Hepatocyte (in vitro differentiated cells): ENCODE data around the gene GALNT18. TPM values are rescaled to one million over a fixed set of nuclear protein-coding genes. Genes with fewer than 3 reads are reported as not detected.

Experiments
- DNase-seq: peaks from one replicate; pipeline ENCODE4 v3.0.0-alpha.2; 2016; ENCODE audit warnings: low spot score
- H2AFZ ChIP-seq: fragments of 200-600 bp; sonication (generic); 2 replicates; pipeline ENCODE4 v1.6.0; 2016; ENCODE audit warnings: antibody characterized with exemption, mild to moderate bottlenecking
- H3K27ac ChIP-seq: fragments of 200-600 bp; sonication (generic); 2 replicates; pipeline ENCODE4 v1.5.1; 2016; ENCODE audit warnings: mild to moderate bottlenecking
- H3K27me3 ChIP-seq: fragments of 200-600 bp; sonication (generic); 2 replicates; pipeline ENCODE4 v1.6.1; 2016
- H3K36me3 ChIP-seq: fragments of 200-600 bp; sonication (generic); replicated peaks from 2 replicates; pipeline ENCODE4 v1.5.1; 2016; ENCODE audit warnings: low read depth; ENCODE audit not compliant: insufficient read depth
- H3K4me1 ChIP-seq: fragments of 200-600 bp; sonication (generic); 2 replicates; pipeline ENCODE4 v1.5.1; 2016; ENCODE audit warnings: mild to moderate bottlenecking, moderate library complexity; ENCODE audit not compliant: insufficient read depth
- H3K4me2 ChIP-seq: fragments of 200-600 bp; sonication (generic); 2 replicates; pipeline ENCODE4 v1.6.0; 2016
- H3K4me3 ChIP-seq: fragments of 200-600 bp; sonication (generic); 2 replicates; pipeline ENCODE4 v1.5.1; 2016; ENCODE audit warnings: mild to moderate bottlenecking
- H3K79me2 ChIP-seq: fragments of 200-600 bp; sonication (generic); 2 replicates; pipeline ENCODE4 v1.6.0; 2017; ENCODE audit warnings: mild to moderate bottlenecking
- H3K9me2 ChIP-seq: fragments of 200-600 bp; sonication (generic); replicated peaks from 2 replicates; pipeline ENCODE4 v1.6.0; 2017; ENCODE audit warnings: mild to moderate bottlenecking; ENCODE audit not compliant: insufficient read depth
- H3K9me3 ChIP-seq: fragments of 200-600 bp; sonication (generic); 2 replicates; pipeline ENCODE4 v1.5.1; 2016; ENCODE audit warnings: low read depth, mild to moderate bottlenecking
- H4K20me1 ChIP-seq: fragments of 200-600 bp; sonication (generic); 2 replicates; pipeline ENCODE4 v1.6.0; 2016; ENCODE audit warnings: mild to moderate bottlenecking; ENCODE audit not compliant: insufficient read depth, poor library complexity, severe bottlenecking
- CTCF ChIP-seq: fragments of 200-600 bp; sonication (generic); IDR thresholded peaks from 2 replicates; pipeline ENCODE4 v1.5.1; 2016; ENCODE audit warnings: antibody characterized with exemption, mild to moderate bottlenecking; ENCODE audit not compliant: poor library complexity
- EZH2 ChIP-seq: fragments of 200-600 bp; sonication (generic); IDR thresholded peaks from 2 replicates; pipeline ENCODE4 v1.6.1; 2016; ENCODE audit warnings: antibody characterized with exemption, mild to moderate bottlenecking, borderline replicate concordance
- EZH2phosphoT487 ChIP-seq: fragments of 200-600 bp; sonication (generic); IDR thresholded peaks from one replicate; pipeline ENCODE4 v1.6.1; 2018; ENCODE audit warnings: antibody characterized with exemption, mild to moderate bottlenecking, low read depth, moderate library complexity; ENCODE audit not compliant: unreplicated experiment, severe bottlenecking
- WGBS: methylation state at CpG from one replicate; pipeline ENCODE4 v1.1.6; 2016; ENCODE audit warnings: low lambda C conversion rate; ENCODE audit errors: missing lambda C conversion rate; 5-methylcytosine and 5-hydroxymethylcytosine counted together
- polyA plus RNA-seq: library from polyadenylated mRNA; unstranded; fragments of >200 nt; fragmentation: Nextera tagmentation; extraction: Ambion mirVana; gene quantifications from 2 replicates; pipeline ENCODE4 v1.2.1, GENCODE V29; 2016
- total RNA-seq: library from RNA; depleted of rRNA; stranded (reverse); fragments of >200 nt; gene quantifications from 2 replicates; pipeline ENCODE4 v1.2.3, GENCODE V29; 2014

GALNT18 gene
- total and polyA plus RNA-seq, 2 experiments from 2014 or later = 11.6 to 22.4 TPM

GRCh38 chr11:11522591-11522990 lies 99.2 kb downstream of the GALNT18 start:
- Histone ChIP-seq H2AFZ (no peak overlapping the region), H3K79me2 (no peaks in the 10 kb centered on the region), H3K36me3 (no peaks in the 10 kb centered on the region), H3K27me3 (no peaks in the 10 kb centered on the region), H3K9me3 (no peaks in the 10 kb centered on the region), H3K27ac (no peak overlapping the region), H3K4me3 (no peak overlapping the region), H4K20me1 (no peaks in the 10 kb centered on the region), H3K4me2 (no peak overlapping the region), H3K9me2 (no peaks in the 10 kb centered on the region), H3K4me1 (no peaks in the 10 kb centered on the region)
- WGBS = 96% methylated on average over 4 of the region's 4 CpGs
- TF ChIP-seq CTCF = no peak
- TF ChIP-seq EZH2 = no peak
- no peak for TF ChIP-seq EZH2phosphoT487
- no peak for DNase-seq

DNA sequence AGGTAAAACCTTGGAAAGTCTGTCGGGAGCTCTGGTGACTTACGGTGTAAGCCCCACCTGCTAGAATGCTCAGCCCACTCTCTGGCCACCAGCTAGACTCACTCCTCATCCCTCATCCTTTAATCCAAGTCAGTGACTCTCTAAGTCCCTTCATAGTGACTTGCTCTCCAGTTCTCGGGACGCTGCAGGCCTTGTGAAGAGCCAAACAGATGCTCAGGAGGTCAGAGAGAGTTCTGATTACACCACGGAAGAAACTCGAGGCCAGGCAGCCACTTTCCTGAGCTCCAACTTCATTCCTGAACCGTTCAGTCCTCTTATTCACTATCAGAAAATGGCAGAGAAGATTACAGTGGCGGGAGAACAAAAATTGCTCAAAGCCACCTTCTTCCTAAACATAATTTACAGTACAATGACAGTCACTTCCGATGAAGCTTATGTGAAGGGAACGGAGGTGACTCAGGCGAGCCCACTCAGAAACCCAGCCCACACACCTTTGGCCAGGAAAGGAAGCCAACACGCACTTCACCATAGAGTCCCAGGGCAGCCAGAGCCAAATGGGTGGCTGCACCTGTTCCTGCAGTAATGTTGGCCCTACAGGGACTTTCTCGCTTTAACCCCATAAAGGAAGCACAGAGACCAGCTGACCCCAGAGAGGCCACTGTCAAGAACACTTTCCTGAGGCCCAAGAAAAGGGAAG lies 100.4 kb downstream of the GALNT18 start:
- H3K79me2 ChIP-seq = no peaks in the 10 kb centered on the region
- H3K27ac ChIP-seq = no peak overlapping the region
- H3K9me3 ChIP-seq = no peaks in the 10 kb centered on the region
- H3K4me2 ChIP-seq = no peak overlapping the region
- H3K4me3 ChIP-seq = no peak overlapping the region
- H3K27me3 ChIP-seq = no peaks in the 10 kb centered on the region
- TF ChIP-seq EZH2phosphoT487 = no peak
- no peak for TF ChIP-seq CTCF
- TF ChIP-seq EZH2 = no peak
- H4K20me1 ChIP-seq = no peaks in the 10 kb centered on the region
- no peaks in the 10 kb centered on the region for H3K36me3 ChIP-seq
- H2AFZ ChIP-seq = no peak overlapping the region
- no peaks in the 10 kb centered on the region for H3K4me1 ChIP-seq
- DNase-seq = no peak
- WGBS = 78% methylated on average over 13 of the region's 13 CpGs
- no peaks in the 10 kb centered on the region for H3K9me2 ChIP-seq

- Histone ChIP-seq H3K4me1 (no peaks in the 10 kb centered on the region), H2AFZ (no peak overlapping the region), H3K36me3 (no peaks in the 10 kb centered on the region), H3K4me2 (no peak overlapping the region), H3K27ac (no peak overlapping the region), H3K27me3 (no peaks in the 10 kb centered on the region), H4K20me1 (no peaks in the 10 kb centered on the region), H3K79me2 (no peaks in the 10 kb centered on the region), H3K9me3 (no peaks in the 10 kb centered on the region), H3K9me2 (no peaks in the 10 kb centered on the region), H3K4me3 (no peak overlapping the region)
- DNase-seq = no peak
- 84% methylated on average over 14 of the region's 14 CpGs for WGBS
- TF ChIP-seq EZH2 (no peak), EZH2phosphoT487 (no peak), CTCF (no peak)
These were observed 101.4 kb downstream of the GALNT18 start for GRCh38 chr11:11520231-11521015.
